ENCODE data around the gene DENND1B. TPM values are rescaled to one million over a fixed set of nuclear protein-coding genes. Genes with fewer than 3 reads are reported as not detected.

The DENND1B gene
- total and polyA plus RNA-seq, 2 donors (not counting 1 experiment from before 2014, with no cell fraction given) = 4.3 to 25.4 TPM

DNA sequence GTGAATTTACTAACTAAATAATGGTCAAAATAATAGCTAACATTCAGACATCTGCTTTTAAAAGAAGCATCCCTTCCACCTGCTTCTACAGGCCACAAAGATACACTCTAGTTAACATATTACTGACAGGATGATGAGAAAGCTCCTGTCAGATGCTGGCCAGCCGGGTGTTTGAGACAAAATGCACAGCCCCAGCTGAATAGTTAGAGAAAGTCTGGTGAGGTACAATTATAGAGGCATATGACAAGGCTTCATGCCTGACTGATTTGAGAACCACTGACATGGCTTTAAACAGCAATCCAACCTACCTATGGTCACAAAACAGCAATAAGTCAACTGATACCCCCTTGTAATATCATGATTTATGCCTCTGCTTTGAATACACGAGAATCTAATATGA lies 137.0 kb downstream of the DENND1B start:
- H4K20me1 ChIP-seq (ENCODE audit: control insufficient read depth, insufficient read depth, low read length, poor library complexity, severe bottlenecking) = no peaks in the 10 kb centered on the region
- H3K36me3 ChIP-seq (replicated peaks in 1 of 2; ENCODE audit: control extremely low read depth in 1 of 2, control insufficient read depth in 1 of 2, extremely low read depth in 1 of 2, insufficient read depth in 2 of 2, low read length in 1 of 2) = peaks cover 0 to 2% of the 10 kb centered on the region in 2 experiments
- ATAC-seq (ENCODE audit: low read depth) = no peak
- no peak overlapping the region for H3K4me2 ChIP-seq (replicated peaks; ENCODE audit: low read depth, low read length, poor library complexity, severe bottlenecking)
- intact Hi-C loops (cut with micrococcal nuclease) = no loop called here
- peaks cover 0 to 11% (median 0%) of the 10 kb centered on the region in 3 donors for H3K9me3 ChIP-seq (ENCODE audit: control extremely low read depth in 1 of 3, control insufficient read depth in 2 of 3, insufficient read depth in 1 of 3, low read length in 2 of 3)
- Mint-ChIP-seq H3K4me1 (peaks cover 4% of the 10 kb centered on the region), H3K27ac (no peak overlapping the region), H3K27me3 (no peaks in the 10 kb centered on the region), H3K9me3 (ENCODE audit: insufficient read depth) (no peaks in the 10 kb centered on the region), H3K4me3 (no peak overlapping the region)
- 100% methylated on average over 1 of the region's 2 CpGs for WGBS (ENCODE audit: insufficient coverage)
- ChIA-PET CTCF (no interaction called here), POLR2A (interaction anchor here (0.5 kb wide), 1 partner anchor 221 kb away, joined by 8 read pairs; no protein-coding TSS in a partner anchor)
- H3K4me1 ChIP-seq (ENCODE audit: control insufficient read depth in 2 of 2, insufficient read depth in 2 of 2, low read length in 2 of 2) = peaks cover 0 to under 1% of the 10 kb centered on the region in 2 donors
- H3K4me3 ChIP-seq (ENCODE audit: control extremely low read depth in 1 of 5, extremely low read depth in 1 of 5, insufficient read depth in 1 of 5, low read depth in 2 of 5, low read length in 4 of 5) = no peak overlapping the region
- H3K9ac ChIP-seq (ENCODE audit: low read length) = no peak overlapping the region
- DNase-seq = no peak
- no peaks in the 10 kb centered on the region for H3K79me2 ChIP-seq (ENCODE audit: control insufficient read depth, insufficient read depth, low read length)
- no peaks in the 10 kb centered on the region for H3K27me3 ChIP-seq (replicated peaks in 1 of 4; ENCODE audit: control extremely low read depth in 1 of 4, control insufficient read depth in 3 of 4, insufficient read depth in 4 of 4, low read length in 3 of 4)
- no peak overlapping the region for H2AFZ ChIP-seq (ENCODE audit: insufficient read depth, low read depth, low read length, poor library complexity, severe bottlenecking)
- H3K27ac ChIP-seq (ENCODE audit: low read length in 2 of 2) = no peak overlapping the region
- TF ChIP-seq, protein P1, sequence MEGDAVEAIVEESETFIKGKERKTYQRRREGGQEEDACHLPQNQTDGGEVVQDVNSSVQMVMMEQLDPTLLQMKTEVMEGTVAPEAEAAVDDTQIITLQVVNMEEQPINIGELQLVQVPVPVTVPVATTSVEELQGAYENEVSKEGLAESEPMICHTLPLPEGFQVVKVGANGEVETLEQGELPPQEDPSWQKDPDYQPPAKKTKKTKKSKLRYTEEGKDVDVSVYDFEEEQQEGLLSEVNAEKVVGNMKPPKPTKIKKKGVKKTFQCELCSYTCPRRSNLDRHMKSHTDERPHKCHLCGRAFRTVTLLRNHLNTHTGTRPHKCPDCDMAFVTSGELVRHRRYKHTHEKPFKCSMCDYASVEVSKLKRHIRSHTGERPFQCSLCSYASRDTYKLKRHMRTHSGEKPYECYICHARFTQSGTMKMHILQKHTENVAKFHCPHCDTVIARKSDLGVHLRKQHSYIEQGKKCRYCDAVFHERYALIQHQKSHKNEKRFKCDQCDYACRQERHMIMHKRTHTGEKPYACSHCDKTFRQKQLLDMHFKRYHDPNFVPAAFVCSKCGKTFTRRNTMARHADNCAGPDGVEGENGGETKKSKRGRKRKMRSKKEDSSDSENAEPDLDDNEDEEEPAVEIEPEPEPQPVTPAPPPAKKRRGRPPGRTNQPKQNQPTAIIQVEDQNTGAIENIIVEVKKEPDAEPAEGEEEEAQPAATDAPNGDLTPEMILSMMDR (IDR thresholded peaks at IDR 0.05) = no peak
- TF ChIP-seq EZH2 (IDR thresholded peaks at IDR 0.05; ENCODE audit: borderline replicate concordance, insufficient read depth, low read depth, low read length, poor library complexity, severe bottlenecking) = no peak

DNA sequence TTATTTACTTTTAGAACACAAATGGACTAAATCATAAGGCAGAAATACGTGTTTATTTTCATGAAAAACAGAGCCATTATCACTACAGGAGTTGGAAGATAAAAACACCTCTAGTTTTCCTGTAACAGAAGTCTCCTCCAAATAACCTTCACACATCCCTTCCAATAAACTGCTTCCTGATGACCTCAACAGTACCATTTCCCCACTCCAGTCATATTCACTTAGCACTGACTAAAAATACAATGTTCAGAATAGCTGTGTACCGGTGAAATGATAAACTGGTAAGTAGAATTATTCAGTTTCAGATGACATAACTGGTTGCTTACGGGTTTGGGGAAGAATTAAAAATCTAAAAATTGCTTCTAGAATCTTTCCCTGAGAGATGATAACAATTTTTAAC lies 137.9 kb downstream of the DENND1B start:
- no CpG with 5 or more reads among the region's 3 CpGs for WGBS (ENCODE audit: insufficient coverage)
- CTCF ChIA-PET = interaction anchor here (0.9 kb wide), 1 partner anchor 21 kb away, joined by 3 read pairs; no protein-coding TSS in a partner anchor
- H3K4me1 Mint-ChIP-seq = peaks cover 9% of the 10 kb centered on the region

More for the DNA sequence above, 137.9 kb downstream of the DENND1B start:
- Histone ChIP-seq H3K4me2 (replicated peaks; ENCODE audit: low read depth, low read length, poor library complexity, severe bottlenecking) (no peak overlapping the region), H3K9ac (ENCODE audit: low read length) (no peak overlapping the region), H3K79me2 (ENCODE audit: control insufficient read depth, insufficient read depth, low read length) (no peaks in the 10 kb centered on the region), H3K4me1 (ENCODE audit: control insufficient read depth in 2 of 2, insufficient read depth in 2 of 2, low read length in 2 of 2) (peaks cover 0 to 7% of the 10 kb centered on the region in 2 donors), H4K20me1 (ENCODE audit: control insufficient read depth, insufficient read depth, low read length, poor library complexity, severe bottlenecking) (no peaks in the 10 kb centered on the region), H3K9me3 (ENCODE audit: control extremely low read depth in 1 of 3, control insufficient read depth in 2 of 3, insufficient read depth in 1 of 3, low read length in 2 of 3) (peaks cover 0 to 12% (median 1%) of the 10 kb centered on the region in 3 donors), H3K27me3 (replicated peaks in 1 of 4; ENCODE audit: control extremely low read depth in 1 of 4, control insufficient read depth in 3 of 4, insufficient read depth in 4 of 4, low read length in 3 of 4) (no peaks in the 10 kb centered on the region), H3K4me3 (ENCODE audit: control extremely low read depth in 1 of 5, extremely low read depth in 1 of 5, insufficient read depth in 1 of 5, low read depth in 2 of 5, low read length in 4 of 5) (no peak overlapping the region), H3K27ac (ENCODE audit: low read length in 2 of 2) (no peak overlapping the region), H3K36me3 (replicated peaks in 1 of 2; ENCODE audit: control extremely low read depth in 1 of 2, control insufficient read depth in 1 of 2, extremely low read depth in 1 of 2, insufficient read depth in 2 of 2, low read length in 1 of 2) (peaks cover 0 to 2% of the 10 kb centered on the region in 2 experiments), H2AFZ (ENCODE audit: insufficient read depth, low read depth, low read length, poor library complexity, severe bottlenecking) (no peak overlapping the region)
- no peak overlapping the region for H3K4me3 Mint-ChIP-seq
- no peak overlapping the region for H3K27ac Mint-ChIP-seq
- POLR2A ChIA-PET = no interaction called here
- no peak for ATAC-seq (ENCODE audit: low read depth)
- H3K9me3 Mint-ChIP-seq (ENCODE audit: insufficient read depth) = no peaks in the 10 kb centered on the region
- no peaks in the 10 kb centered on the region for H3K27me3 Mint-ChIP-seq
- DNase-seq = no peak
- intact Hi-C loops (cut with micrococcal nuclease) = no loop called here
- no peak for TF ChIP-seq EZH2 (IDR thresholded peaks at IDR 0.05; ENCODE audit: borderline replicate concordance, insufficient read depth, low read depth, low read length, poor library complexity, severe bottlenecking)
- TF ChIP-seq, protein P1 (IDR thresholded peaks at IDR 0.05) = no peak
